Measurements from ENCODE around the gene PTPRU.
"Not testable (repeated sequence)": the region's sequence is repeated elsewhere in the genome, so short reads cannot be mapped to it uniquely, and the experiment has no call there.

PTPRU gene

DNA sequence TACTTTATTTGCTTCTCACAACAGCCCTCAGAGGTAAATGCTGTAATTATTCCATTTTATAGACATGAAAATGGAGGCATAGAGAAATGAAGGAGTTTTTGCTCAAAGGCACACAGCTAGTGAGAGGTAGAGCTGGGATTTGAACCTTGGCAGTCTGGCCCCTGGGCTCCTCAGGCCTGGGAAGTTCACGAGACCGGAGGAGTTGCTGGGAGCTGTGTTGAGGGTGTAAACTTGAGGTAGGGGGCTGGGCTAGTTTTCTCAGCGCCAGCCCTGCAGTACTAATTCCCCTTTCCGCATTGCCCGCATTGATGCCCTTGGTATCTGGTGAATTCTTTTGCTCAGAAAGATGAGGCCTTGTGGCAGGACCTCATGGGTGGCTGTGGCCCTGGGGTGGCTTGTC lies 73.3 kb downstream of the PTPRU start:
- Histone ChIP-seq H3K4me3 (no peak overlapping the region), H3K27ac (no peak overlapping the region)
- TF ChIP-seq, protein P1, sequence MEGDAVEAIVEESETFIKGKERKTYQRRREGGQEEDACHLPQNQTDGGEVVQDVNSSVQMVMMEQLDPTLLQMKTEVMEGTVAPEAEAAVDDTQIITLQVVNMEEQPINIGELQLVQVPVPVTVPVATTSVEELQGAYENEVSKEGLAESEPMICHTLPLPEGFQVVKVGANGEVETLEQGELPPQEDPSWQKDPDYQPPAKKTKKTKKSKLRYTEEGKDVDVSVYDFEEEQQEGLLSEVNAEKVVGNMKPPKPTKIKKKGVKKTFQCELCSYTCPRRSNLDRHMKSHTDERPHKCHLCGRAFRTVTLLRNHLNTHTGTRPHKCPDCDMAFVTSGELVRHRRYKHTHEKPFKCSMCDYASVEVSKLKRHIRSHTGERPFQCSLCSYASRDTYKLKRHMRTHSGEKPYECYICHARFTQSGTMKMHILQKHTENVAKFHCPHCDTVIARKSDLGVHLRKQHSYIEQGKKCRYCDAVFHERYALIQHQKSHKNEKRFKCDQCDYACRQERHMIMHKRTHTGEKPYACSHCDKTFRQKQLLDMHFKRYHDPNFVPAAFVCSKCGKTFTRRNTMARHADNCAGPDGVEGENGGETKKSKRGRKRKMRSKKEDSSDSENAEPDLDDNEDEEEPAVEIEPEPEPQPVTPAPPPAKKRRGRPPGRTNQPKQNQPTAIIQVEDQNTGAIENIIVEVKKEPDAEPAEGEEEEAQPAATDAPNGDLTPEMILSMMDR (IDR thresholded peaks at IDR 0.05) = no peak
- no peak for DNase-seq (ENCODE audit: low spot score)

GRCh38 chr1:29310616-29311180 lies 74.4 kb downstream of the PTPRU start:
- Histone ChIP-seq H3K27ac (no peak overlapping the region), H3K4me3 (no peak overlapping the region)
- TF ChIP-seq, protein P1 (IDR thresholded peaks at IDR 0.05) = no peak
- no peak for DNase-seq (ENCODE audit: low spot score)

DNA sequence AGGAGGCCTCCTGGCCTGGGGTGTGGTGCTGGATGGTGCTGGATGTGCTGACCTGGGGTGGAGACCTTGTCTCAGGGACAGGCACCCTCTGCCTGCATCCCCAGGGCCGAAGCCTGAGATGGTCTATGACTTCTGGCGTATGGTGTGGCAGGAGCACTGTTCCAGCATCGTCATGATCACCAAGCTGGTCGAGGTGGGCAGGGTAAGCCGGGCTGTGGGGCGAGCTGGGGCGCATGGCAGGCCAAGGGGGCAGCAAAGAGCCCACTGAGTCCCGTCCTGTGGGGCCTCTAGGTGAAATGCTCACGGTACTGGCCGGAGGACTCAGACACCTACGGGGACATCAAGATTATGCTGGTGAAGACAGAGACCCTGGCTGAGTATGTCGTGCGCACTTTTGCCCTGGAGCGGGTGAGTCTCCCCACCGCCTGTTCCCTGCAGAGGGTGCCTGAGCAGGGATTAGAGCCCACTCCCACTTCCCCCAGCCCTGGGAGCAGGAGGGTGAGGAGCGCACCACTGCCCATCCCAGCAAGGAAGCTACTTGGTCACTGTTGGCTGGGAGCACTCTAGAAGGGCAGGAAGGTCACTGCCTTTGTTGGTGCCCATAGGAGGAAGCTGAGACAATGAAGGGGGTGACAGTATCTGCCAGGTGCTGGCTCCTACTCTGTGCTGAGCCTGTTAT lies 75.2 kb downstream of the PTPRU start:
- no peak for DNase-seq (ENCODE audit: low spot score)
- no peak overlapping the region for H3K27ac ChIP-seq
- H3K4me3 ChIP-seq = no peak overlapping the region
- TF ChIP-seq, protein P1 (IDR thresholded peaks at IDR 0.05) = no peak

- TF ChIP-seq, protein P1 (IDR thresholded peaks at IDR 0.05) = no peak
- Histone ChIP-seq H3K27ac (no peak overlapping the region), H3K4me3 (no peak overlapping the region)
- no peak for DNase-seq (ENCODE audit: low spot score)
Measured at GRCh38 chr1:29312469-29313461, 76.4 kb downstream of the PTPRU start.

GRCh38 chr1:29314685-29315084 lies 78.4 kb downstream of the PTPRU start:
- not testable (repeated sequence) for H3K27ac ChIP-seq; H3K4me3 ChIP-seq; DNase-seq (ENCODE audit: low spot score)

GRCh38 chr1:29315262-29315661 lies 78.9 kb downstream of the PTPRU start:
- no peak for DNase-seq (ENCODE audit: low spot score)
- H3K27ac ChIP-seq = no peak overlapping the region
- TF ChIP-seq, protein P1 (IDR thresholded peaks at IDR 0.05) = no peak
- H3K4me3 ChIP-seq = no peak overlapping the region

DNA sequence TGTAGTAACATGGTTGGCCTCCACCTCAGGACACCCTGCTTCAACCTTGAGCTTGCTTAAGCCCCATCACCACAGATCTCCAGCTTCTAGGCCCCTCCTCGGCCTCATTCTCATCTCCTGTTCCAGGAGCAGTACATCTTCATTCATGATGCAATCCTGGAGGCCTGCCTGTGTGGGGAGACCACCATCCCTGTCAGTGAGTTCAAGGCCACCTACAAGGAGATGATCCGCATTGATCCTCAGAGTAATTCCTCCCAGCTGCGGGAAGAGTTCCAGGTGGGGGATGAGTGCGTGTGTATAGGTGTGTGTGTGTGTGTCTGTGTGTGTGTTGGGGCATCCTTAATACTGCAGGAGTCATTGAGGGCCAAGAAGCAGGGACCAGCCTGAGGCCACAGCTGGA lies 79.6 kb downstream of the PTPRU start:
- TF ChIP-seq, protein P1 (IDR thresholded peaks at IDR 0.05) = no peak
- no peak for DNase-seq (ENCODE audit: low spot score)
- H3K4me3 ChIP-seq = no peak overlapping the region
- H3K27ac ChIP-seq = no peak overlapping the region

All from coronary artery (tissue), 2 donors.